ENCODE measurements around the gene FUT1. TPM values are rescaled to one million over a fixed set of nuclear protein-coding genes. Genes with fewer than 3 reads are reported as not detected.

The FUT1 gene
- total RNA-seq, 1 experiment from 2014 or later = 11.5 TPM

- CTCF ChIA-PET = interaction anchor here (1.0 to 5.7 kb wide), 5 partner anchors 9 to 92 kb away, joined by 3 to 56 read pairs (median 41); partner anchors contain the start of genes CA11 and IZUMO1
- H3K9me3 Mint-ChIP-seq = no peaks in the 10 kb centered on the region
- peak overlapping the region; percentile 92 for H3K27ac Mint-ChIP-seq
- POLR2A ChIA-PET = interaction anchor here (0.6 to 2.4 kb wide), 3 partner anchors 17 to 976 kb away, joined by 4 to 10 read pairs (median 4); partner anchors contain the start of gene FUT2
- peaks cover 2% of the 10 kb centered on the region; the same call in 1 of the 2 replicates for H3K36me3 Mint-ChIP-seq
- peaks cover 46% of the 10 kb centered on the region for H3K27me3 Mint-ChIP-seq (ENCODE audit: low read depth)
- H3K4me3 Mint-ChIP-seq = peak overlapping the region; percentile 63
- peaks cover 42% of the 10 kb centered on the region for H3K4me1 Mint-ChIP-seq
- TF ChIP-seq PRRX2 (CRISPR knock-in tag; IDR thresholded peaks at IDR 0.05) (no peak), CREM (CRISPR knock-in tag; IDR thresholded peaks at IDR 0.05) (no peak), USF1 (CRISPR knock-in tag; IDR thresholded peaks at IDR 0.05) (peak; percentile 26; the same call in 1 of the 2 replicates), USF2 (CRISPR knock-in tag; IDR thresholded peaks at IDR 0.05) (peak; percentile 57; the same call in 1 of the 2 replicates), MYBL2 (CRISPR knock-in tag; IDR thresholded peaks at IDR 0.05) (no peak)
- ATAC-seq (peak; percentile 35), DNase-seq (ENCODE audit: low spot score) (peak; percentile 85)
These were observed 15.0 kb downstream of the FUT1 start for GRCh38 chr19:48737360-48737998.

GRCh38 chr19:48735031-48735615 is 17.3 kb downstream of the FUT1 start:
- peaks cover 55% of the 10 kb centered on the region for H3K27me3 Mint-ChIP-seq (ENCODE audit: low read depth)
- H3K4me1 Mint-ChIP-seq = peaks cover 28% of the 10 kb centered on the region
- ATAC-seq (peak; percentile 64), DNase-seq (ENCODE audit: low spot score) (peak; percentile 81)
- H3K9me3 Mint-ChIP-seq = no peaks in the 10 kb centered on the region
- POLR2A ChIA-PET = interaction anchor here (0.7 to 1.4 kb wide), 2 partner anchors 39 to 105 kb away, joined by 3 to 4 read pairs; partner anchors contain the start of gene FUT2
- H3K36me3 Mint-ChIP-seq = peaks cover 2% of the 10 kb centered on the region; the same call in 1 of the 2 replicates
- peak overlapping the region; percentile 59 for H3K27ac Mint-ChIP-seq
- CTCF ChIA-PET = interaction anchor here (0.7 to 1.4 kb wide), 9 partner anchors 9 to 464 kb away, joined by 3 to 10 read pairs (median 5); partner anchors contain the start of gene FUT2
- H3K4me3 Mint-ChIP-seq = peak overlapping the region; percentile 71
- TF ChIP-seq NR3C1 (CRISPR knock-in tag; conservative IDR thresholded peaks at IDR 0.05; ENCODE audit: low read depth) = no peak
- no peak for TF ChIP-seq PRRX2 (CRISPR knock-in tag; IDR thresholded peaks at IDR 0.05)
- no peak for TF ChIP-seq E2F4 (CRISPR knock-in tag; IDR thresholded peaks at IDR 0.05; ENCODE audit: borderline replicate concordance, low read depth)
- TF ChIP-seq TCF7 (CRISPR knock-in tag; IDR thresholded peaks at IDR 0.05; ENCODE audit: low read depth) = no peak
- no peak for TF ChIP-seq SMAD3 (CRISPR knock-in tag; IDR thresholded peaks at IDR 0.05; ENCODE audit: borderline replicate concordance)
- TF ChIP-seq TEAD1 (CRISPR knock-in tag; IDR thresholded peaks at IDR 0.05) = peak; percentile 41; the same call in 1 of the 2 replicates
- no peak for TF ChIP-seq JAZF1 (CRISPR knock-in tag; IDR thresholded peaks at IDR 0.05)
- TF ChIP-seq ZNF416 (CRISPR knock-in tag; IDR thresholded peaks at IDR 0.05) = no peak
- 0 out of 2 replicates have a peak, but pooled peaks have one; percentile 33 for TF ChIP-seq MYBL2 (CRISPR knock-in tag; IDR thresholded peaks at IDR 0.05)
- TF ChIP-seq STAT6 (CRISPR knock-in tag; conservative IDR thresholded peaks at IDR 0.05; ENCODE audit: low read depth) = no peak
- TF ChIP-seq HMGXB4 (CRISPR knock-in tag; IDR thresholded peaks at IDR 0.05) = peak; percentile 46
- no peak for TF ChIP-seq ZNF425 (CRISPR knock-in tag; conservative IDR thresholded peaks at IDR 0.05)
- no peak for TF ChIP-seq PRDM15 (CRISPR knock-in tag; IDR thresholded peaks at IDR 0.05)
